Right kidney (tissue), 1 donor: ENCODE results near the gene TST.

Experiments
- DNase-seq: peaks from one replicate; pipeline ENCODE4 v3.0.0-alpha.2; 2016

Gene TST

DNA sequence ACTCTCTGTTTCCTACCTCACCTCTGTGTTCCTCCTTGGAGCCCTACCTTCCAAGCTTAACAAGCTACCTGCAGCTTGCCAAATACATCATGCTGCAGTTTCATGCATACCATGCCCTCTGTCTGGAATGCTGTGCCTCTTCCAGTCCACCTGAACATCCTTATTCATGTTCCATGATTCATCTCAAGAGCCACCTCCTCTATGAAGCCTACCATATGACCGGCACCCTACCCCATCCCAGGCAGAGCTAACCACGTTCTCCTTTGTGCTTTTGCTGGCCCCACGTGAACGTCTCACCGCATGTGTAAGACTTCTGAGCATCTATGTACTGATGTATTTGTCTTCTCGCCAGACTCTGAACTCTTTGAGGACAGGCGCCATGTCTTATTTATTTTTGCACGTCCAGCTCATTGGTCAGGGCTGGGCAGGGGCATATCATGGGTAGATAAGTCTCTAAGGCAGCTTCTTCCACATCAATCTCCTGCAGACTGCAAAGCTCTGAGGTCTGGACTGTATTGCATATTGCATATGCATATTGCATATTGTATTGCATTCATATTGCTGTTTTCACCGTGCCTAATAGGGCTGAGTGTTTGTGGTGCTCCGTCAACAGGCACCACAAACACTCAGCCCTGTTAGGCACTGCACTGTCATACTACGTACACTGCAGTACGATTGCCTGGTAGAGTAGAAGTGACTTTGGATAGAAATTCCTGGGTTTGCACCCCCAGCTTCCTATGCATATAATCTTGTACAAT, 31.0 kb downstream of the TST start:
- no peak for DNase-seq

GRCh38 chr22:36986242-36986821, 32.9 kb downstream of the TST start:
- no peak for DNase-seq

- no peak for DNase-seq
These were observed 33.9 kb downstream of the TST start for GRCh38 chr22:36985211-36985889.

DNA sequence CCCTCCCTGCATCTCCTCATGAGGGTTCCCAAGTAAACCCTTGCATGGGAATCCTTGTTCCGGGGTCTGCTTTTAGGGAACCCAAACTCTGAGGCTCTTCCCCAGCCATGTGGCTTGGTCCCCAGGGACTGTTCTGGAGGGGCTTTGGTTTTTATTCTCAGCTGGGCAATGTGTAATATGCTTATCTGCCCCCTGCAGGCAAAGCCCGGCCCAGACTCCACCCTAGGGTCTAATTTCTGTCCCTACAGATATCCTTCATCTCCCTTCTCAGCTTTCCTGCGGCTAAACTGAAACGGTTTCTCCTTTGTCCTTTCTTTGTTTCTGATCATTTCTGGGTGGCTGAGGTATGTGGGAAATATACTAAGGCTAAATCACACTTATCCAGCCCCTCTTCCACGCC, 37.1 kb downstream of the TST start:
- no peak for DNase-seq

DNA sequence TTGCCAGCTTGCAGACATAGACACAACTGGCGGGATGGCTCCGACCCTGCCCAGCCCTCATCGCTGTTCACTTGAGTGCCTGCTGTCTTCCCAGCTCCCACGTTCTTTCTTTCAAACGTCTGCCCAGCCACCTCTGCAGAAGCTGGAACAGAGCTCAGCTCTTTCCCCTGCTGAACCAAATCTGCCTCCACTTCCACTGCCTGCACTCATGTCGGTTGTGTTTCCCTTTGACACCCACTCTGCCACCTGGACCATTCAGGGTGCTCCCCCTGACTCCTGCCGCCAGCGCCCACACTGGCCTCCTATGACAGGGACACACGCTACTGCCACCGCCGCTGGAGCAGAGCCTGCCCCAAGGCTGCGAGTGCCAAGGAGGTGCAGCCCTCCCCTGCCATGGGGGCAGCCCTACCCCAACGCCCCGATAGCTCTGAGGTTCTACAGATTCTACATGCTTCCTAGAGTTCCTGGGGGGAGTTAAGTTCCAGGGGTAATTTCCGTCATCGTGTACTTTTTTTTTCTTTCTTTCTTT, 37.9 kb downstream of the TST start:
- DNase-seq = no peak

GRCh38 chr22:36979016-36979910, 40.0 kb downstream of the TST start:
- no peak for DNase-seq

- peak; percentile 67 for DNase-seq
These were observed 41.1 kb downstream of the TST start for GRCh38 chr22:36977947-36978660.

GRCh38 chr22:36977401-36977861, 41.8 kb downstream of the TST start:
- peak; percentile 59 for DNase-seq

DNA sequence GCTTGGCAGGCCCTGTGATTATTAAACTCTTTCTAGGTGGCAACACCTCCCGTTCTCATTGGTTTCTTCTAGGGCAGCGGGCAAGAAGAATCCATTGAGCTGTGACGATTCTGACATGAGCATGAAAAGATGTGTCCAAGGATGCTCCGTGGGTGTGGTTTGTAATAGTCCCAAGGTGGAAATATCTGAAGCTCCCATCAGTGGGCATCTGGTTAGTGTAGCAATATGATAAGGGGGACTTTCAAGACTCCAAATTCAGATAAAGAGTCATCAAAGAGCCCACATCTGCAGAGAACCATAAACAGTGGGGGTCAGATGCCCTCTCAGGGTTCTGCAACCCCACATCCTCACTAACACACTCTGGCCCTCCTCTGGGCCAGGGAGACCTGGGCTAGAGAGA, 42.6 kb downstream of the TST start:
- DNase-seq = no peak

DNA sequence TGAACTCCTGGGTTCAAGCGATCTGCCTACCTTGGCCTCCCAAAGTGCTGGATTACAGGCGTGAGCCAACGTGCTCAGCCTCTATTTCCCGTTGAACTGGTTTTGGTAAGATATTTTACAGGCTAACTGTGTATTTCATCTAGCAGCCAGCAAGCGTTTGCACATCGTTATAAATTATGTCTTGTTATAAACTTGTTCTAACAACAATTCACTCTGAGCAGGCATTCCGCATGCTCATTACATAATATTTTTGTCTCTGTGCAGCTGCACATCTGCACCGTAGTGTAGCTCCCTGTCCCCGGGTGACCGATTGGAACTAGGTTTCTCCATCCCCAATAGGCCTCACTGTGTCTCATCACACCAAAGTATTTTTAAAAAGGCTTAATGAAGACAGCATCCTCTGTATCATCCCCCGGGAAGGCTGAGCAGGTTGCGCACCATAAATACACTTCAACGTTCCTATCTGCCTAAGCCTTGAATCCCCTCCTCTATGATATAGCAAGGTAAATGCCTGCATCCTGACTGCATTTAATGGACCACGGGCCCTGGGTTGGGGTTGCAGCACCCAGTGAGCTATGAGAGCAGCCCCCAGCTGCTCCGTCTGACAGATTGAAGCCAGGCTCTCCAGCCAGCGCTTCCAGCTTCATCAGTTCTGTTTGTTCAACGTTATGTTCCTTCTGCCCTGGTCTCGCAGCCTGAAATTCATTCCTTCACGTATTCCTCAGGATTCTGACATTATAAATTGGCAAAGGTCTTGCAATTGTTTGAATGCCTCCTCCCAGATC, 47.7 kb downstream of the TST start:
- no peak for DNase-seq

DNA sequence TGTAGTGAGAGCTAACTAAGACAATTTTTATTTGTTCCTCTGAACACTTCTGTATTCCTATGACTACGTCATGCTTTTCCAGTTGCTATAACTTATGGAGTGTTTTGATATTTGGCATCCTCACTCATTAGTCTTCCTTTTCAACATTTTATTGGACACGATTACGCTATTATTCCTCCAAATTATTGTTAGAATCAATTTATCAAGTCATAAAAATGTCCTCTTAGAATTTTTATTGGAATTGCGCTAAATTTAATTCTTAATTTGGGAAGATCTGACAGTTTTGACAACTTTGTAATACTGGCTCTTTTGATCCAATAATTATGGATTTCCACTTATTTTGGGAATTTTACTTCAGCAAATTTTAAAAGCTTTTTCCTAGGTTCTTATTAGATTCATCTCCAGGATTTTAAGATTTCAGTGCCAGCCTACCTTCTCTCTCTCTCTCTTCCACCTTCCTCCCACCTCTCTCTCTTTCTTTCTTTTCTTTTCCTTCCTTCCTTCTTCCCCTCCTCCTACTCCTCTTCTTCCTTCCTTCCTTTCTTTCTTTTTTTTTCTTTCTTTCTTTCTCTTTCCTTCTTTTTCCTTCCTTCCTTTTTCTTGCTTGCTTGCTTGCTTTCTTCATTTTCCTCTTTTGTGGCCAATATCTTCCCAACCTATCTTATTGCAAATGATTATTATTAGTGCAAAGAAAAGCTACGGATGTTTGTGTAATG, 50.8 kb downstream of the TST start:
- no peak for DNase-seq

- no peak for DNase-seq
These were observed 52.3 kb downstream of the TST start for GRCh38 chr22:36966851-36967540.

- no peak for DNase-seq
These were observed 53.6 kb downstream of the TST start for GRCh38 chr22:36965696-36966095.

GRCh38 chr22:36964106-36964505, 55.1 kb downstream of the TST start:
- no peak for DNase-seq

- DNase-seq = no peak
These were observed 55.9 kb downstream of the TST start for GRCh38 chr22:36963302-36963701.

- DNase-seq = no peak
These were observed 57.6 kb downstream of the TST start for GRCh38 chr22:36961626-36962025.
